HG02884 (cell line): ENCODE measurements around the gene BRPF3.

Experiments used
- ATAC-seq: cut with Tn5 transposase; IDR thresholded peaks from one replicate; pipeline ENCODE4 v1.9.1; 2021; ENCODE audit warnings: mild to moderate bottlenecking, moderate library complexity; ENCODE audit not compliant: unreplicated experiment

BRPF3 gene

DNA sequence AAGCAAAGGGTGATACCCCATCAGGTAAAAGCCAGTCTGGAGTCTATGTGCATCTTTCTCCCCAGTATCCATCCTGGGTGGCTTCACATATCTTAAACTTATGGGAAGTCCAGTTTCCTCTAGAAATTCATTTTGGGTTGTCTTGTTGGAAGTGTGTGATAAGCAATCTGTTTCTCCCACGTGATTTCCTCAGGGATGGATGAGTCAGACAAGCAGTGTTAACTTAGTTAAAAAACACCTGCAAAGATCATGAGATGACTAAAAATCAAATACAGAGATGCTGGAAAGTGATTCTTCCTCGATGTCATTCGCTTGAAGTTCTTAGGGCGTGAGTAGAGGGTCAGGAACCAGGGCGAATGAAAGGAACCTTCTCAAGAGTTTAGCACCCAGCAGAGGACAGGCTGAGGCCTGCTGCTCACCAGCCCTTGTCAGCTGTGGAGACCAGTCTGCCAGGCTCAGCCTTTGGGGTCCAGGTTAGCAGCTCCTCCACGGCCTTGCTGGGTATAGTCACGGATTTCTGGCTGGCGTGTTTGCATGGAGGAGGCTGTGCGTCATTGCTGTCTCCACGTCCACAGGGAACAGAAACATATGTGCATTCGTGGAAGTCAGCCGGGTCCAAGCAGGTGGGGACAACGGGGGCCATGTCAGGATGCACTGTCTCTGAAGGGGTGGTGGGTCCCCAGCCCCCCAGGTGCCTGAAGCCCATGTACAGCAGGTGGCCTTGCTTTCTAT, 70.5 kb downstream of the BRPF3 start:
- no peak for ATAC-seq

DNA sequence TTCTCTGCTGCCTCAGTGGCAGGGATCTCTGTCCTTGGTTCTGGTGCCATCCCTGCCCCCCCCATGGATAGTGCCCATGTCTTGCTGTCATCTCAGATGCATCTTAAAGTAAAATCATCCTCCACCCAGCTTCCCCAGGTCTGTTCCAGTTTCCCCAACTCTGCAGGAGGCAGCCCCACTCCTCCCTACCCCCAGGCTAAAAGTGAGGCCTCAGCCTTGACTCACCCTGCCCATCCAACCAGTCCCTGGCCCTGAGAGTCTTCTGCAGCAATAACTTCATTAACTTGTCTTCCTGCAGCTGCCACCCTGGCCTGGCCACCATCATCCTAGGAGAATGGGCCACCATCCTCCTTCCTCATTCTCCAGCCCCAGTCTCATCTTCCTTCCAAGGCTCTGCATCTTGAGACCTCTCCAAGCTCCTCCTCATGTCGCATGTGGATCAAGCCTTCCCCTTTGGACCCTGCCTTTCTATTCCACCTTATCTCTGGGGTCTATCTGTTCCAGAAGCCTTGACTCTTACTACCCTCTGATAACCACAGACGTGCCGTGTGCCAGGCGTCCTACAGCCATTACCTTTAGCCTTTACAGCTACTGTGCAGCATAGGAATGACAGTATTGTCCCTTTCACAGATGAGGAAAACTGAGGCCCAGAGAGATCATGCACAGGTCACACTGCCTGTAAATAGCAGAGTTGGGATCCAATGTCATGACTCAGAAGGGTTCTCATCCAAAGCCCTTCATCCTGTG, 71.4 kb downstream of the BRPF3 start:
- ATAC-seq = no peak

- ATAC-seq = no peak
These were observed 72.1 kb downstream of the BRPF3 start for GRCh38 chr6:36268478-36269275.

DNA sequence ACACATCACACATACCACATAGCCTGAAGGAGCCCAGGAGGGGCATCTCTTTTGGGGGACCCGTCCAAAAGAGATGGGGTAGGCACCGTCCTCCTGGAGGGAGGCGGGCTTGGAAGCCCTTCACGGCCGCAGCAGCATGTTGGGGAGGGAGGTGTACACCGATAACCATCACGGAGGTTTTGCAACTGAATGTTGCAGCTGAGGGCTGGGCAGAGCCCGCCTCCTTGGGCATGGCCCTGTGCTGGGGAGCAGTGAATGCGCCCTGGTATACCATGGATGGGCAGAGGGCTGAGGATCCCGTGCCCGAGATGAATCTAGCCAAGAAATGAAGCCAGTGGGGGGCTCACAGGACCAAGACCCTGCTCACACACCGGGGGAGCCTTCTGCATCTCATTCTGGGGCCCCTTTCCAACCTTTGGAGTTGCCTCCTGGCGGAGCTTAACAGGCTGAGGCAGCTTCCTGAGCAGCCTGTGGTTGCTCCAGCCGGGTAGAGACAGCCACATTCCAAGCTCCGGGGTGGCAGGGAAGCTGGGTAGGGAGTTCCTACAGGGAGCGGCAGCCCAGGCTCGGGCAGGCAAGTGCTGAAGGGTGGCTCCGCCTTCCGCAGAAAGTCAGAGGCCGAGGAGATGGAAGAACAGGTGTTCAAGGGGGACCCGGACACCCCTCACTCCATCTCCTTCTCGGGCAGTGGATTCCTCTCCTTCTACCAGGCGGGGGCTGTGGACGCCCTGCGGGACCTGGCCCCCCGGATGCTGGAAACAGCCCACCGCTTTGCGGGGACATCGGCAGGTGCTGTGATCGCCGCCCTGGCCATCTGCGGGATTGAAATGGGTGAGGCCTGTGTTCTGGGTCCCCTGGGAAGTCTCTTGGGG, 73.5 kb downstream of the BRPF3 start, which contains the start of gene PNPLA1:
Gene PNPLA1, plus strand, starts transcription at position 227 of the 872 bp plus-strand sequence. Its CDS starts 400 bp downstream, at position 627.
- ATAC-seq = no peak

DNA sequence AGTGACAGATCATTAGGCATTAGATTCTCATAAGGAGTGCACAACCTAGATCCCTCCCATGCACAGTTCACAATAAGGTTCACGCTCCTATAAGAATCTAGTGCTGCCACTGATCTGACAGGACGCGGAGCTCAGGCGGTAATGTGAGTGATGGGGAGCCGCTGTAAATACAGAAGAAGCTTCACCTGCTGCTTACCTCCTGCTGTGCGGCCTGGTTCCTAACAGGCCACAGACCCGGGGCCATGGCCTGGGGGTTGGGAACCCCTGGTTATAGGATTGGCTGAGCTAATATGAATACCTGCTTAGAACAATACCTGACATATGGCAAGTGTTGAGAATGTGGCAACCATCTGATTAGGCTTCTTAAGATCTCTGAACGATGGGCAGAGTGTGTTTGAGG, 75.7 kb downstream of the BRPF3 start:
- no peak for ATAC-seq

- ATAC-seq = no peak
These were observed 76.5 kb downstream of the BRPF3 start for GRCh38 chr6:36273067-36273466.

DNA sequence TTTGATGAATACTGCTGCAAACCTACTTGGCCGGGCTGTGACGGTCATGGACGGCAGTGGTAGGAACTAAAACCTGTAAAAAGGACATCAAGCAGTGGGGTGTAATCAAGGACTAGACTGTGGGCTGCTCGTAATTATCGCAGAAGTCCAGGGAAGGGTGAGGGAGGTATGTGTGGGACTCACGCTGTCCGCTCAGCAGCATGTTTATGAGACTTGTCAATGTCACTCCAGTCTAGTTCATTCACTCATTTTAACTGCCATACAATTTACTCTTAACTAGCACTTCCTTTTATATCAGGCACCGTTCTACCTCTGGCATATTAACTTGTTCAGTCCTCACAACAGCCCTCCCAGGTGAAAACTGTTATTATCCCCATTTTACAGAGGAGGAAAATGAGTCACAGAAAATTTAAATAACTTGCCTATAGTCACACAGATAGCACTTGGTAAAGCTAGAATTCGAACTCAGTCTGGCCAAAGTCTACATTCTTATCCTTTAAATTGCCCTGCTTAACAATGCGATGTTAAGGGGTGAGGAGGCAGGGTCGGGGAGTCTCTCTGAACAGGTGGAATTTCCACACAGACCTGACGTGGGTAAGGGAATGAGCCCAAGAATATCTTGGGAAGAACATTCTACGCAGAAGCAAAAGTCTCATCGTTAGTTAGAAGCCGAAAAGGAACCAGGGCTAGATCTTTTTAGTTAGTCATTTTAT, 77.4 kb downstream of the BRPF3 start:
- ATAC-seq = no peak

- ATAC-seq = no peak
These were observed 80.3 kb downstream of the BRPF3 start for GRCh38 chr6:36276581-36277536.

DNA sequence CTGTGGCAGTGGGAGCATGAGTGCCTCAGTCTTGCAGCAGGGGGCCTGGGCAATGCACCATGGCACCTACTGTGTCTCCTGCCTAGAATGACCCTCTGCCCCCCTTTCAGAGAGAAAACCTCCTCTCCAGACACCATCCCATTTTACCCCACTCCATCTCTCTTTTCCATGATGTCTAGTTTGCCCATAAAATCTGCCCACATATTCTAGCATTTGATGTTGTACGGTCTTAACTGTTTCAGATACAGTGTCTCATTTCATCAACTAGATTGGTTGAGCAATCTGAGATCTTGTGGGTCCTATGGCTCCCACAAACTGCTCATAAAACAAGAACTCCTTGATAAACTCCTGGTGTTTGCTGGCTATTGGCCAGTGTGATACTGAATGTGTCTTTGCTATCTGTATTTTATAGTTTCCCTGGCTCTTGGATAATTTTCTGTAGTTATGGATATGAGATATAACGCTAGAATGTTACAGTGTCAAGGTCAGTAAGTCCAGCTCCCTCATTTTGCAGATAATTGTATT, 81.5 kb downstream of the BRPF3 start:
- no peak for ATAC-seq

DNA sequence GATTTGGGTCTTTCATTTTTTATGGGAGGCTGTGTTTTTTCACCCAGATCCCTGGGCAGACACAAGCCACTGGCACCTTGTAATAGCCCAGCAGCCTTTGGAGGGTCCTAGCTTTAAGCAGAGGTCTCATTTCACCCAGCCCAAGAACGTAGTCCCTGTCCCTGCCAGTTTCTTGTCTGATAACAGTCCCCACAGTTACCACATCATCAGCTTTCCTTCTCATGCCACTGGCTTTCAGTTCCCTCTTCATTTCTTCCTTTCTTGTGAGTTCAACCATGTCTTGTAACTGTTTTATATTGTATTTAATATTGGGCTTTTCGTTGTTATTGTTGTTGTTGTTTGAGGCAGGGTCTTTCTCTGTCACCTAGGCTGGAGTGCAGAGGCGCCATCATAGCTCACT, 83.9 kb downstream of the BRPF3 start:
- ATAC-seq = no peak

- ATAC-seq = no peak
These were observed 84.4 kb downstream of the BRPF3 start for GRCh38 chr6:36280983-36281382.
